ENCODE data around the gene CLCNKB.

DNA sequence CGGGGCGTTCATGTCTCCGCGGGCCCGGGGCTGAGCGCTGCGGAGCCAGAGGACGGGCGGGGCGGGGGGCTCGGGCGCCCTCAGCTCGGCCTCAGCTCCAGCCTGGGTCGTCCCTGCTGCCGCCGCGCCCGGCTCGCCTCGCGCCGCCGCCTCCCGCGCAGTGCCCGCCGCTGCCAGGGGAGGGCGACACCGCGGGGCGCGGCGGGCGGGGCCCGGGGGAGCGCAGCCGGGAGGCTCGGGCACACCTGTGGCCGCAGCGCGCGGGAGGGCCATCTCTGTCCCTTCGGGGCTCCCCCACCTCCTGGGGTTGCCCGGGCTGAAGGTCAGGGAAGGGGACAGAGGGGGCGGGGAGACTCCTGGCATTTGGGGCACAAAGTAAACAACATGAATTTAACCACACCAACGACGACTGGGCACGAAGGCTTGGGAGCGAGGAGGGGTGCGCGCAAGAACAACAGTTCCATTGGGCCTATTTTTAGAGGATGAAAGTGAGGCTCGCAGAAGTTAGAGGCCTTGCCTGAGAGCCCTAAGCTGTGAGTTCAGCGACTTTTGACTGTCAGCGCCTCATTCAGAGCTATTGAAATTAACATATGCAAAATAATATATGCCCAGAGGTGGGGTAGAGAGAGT, 30.0 kb downstream of the CLCNKB start, which contains the start of gene FAM131C:
- TF ChIP-seq, protein P1, sequence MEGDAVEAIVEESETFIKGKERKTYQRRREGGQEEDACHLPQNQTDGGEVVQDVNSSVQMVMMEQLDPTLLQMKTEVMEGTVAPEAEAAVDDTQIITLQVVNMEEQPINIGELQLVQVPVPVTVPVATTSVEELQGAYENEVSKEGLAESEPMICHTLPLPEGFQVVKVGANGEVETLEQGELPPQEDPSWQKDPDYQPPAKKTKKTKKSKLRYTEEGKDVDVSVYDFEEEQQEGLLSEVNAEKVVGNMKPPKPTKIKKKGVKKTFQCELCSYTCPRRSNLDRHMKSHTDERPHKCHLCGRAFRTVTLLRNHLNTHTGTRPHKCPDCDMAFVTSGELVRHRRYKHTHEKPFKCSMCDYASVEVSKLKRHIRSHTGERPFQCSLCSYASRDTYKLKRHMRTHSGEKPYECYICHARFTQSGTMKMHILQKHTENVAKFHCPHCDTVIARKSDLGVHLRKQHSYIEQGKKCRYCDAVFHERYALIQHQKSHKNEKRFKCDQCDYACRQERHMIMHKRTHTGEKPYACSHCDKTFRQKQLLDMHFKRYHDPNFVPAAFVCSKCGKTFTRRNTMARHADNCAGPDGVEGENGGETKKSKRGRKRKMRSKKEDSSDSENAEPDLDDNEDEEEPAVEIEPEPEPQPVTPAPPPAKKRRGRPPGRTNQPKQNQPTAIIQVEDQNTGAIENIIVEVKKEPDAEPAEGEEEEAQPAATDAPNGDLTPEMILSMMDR (IDR thresholded peaks at IDR 0.05): peak; percentile 41
- TF ChIP-seq EZH2 (IDR thresholded peaks at IDR 0.05): peak; percentile 47
